ENCODE results near the gene MYOG.

DNA sequence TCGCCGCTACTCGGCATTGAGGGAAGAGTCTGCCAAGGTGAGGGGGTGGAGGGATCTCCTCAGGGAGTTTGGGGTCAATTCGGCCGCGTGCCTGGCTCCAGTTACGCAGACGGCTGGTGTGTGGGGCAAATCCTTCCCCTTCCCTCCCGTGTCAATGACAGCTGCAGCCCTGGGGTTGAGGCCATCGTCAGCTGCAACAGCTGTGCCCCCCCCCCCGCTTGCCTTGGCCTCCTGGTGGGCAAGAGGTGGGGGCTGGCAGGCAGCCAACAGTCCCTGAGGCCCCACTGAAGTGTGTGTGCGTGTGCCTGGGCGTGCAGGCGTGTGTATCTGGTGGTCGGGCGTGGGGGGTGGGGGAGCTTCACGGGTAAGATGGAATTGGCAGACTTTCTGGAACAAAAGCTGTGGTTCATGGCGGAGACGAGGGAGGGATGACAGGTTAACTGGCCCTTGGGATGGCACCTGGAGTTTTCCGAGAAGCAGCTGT lies 33.9 kb downstream of the MYOG start:
- TF ChIP-seq, protein P1, sequence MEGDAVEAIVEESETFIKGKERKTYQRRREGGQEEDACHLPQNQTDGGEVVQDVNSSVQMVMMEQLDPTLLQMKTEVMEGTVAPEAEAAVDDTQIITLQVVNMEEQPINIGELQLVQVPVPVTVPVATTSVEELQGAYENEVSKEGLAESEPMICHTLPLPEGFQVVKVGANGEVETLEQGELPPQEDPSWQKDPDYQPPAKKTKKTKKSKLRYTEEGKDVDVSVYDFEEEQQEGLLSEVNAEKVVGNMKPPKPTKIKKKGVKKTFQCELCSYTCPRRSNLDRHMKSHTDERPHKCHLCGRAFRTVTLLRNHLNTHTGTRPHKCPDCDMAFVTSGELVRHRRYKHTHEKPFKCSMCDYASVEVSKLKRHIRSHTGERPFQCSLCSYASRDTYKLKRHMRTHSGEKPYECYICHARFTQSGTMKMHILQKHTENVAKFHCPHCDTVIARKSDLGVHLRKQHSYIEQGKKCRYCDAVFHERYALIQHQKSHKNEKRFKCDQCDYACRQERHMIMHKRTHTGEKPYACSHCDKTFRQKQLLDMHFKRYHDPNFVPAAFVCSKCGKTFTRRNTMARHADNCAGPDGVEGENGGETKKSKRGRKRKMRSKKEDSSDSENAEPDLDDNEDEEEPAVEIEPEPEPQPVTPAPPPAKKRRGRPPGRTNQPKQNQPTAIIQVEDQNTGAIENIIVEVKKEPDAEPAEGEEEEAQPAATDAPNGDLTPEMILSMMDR (IDR thresholded peaks at IDR 0.05): no peak
- TF ChIP-seq ZFX (IDR thresholded peaks at IDR 0.05; ENCODE audit: borderline replicate concordance): no peak

Measured in 22Rv1 (cell line).